Caco-2 (cell line): ENCODE results near the gene BUB1B. TPM values are rescaled to one million over a fixed set of nuclear protein-coding genes. Genes with fewer than 3 reads are reported as not detected.

Experiments used
- BruUV-seq: library from RNA; stranded (reverse); fragments of 400-500 nt; replicated peaks from 2 replicates; lab custom pipeline; 2021; lab: Mats Ljungman, UMichigan
- CTCF ChIA-PET: fragments of 300-600 bp; sonication (Branson Sonifier 250); formaldehyde crosslinking; loops from one replicate; lab custom pipeline; 2022; ENCODE audit warnings: antibody characterized with exemption; lab: Charles Lee
- POLR2A ChIA-PET: fragments of 300-600 bp; sonication (Branson Sonifier 250); formaldehyde crosslinking; loops from one replicate; lab custom pipeline; 2022; ENCODE audit warnings: antibody characterized with exemption; lab: Charles Lee
- DNase-seq, 2 experiments: peaks; one replicate each; pipeline versions ENCODE4 v3.0.0 to v3.0.0-alpha.2; 2020 to 2022
- H3K27me3 ChIP-seq: replicated peaks from 2 replicates; pipeline ENCODE4 v1.6.0; 2011; ENCODE audit warnings: low read length; ENCODE audit not compliant: control insufficient read depth, insufficient read depth
- H3K36me3 ChIP-seq: 2 replicates; pipeline ENCODE4 v1.5.1; 2011; ENCODE audit warnings: low read length; ENCODE audit not compliant: control insufficient read depth, insufficient read depth
- H3K4me1 ChIP-seq: fragments of 250-450 bp; sonication (Bioruptor Pico); 2 replicates; pipeline ENCODE4 v1.5.1; 2020; ENCODE audit warnings: mild to moderate bottlenecking
- H3K4me3 ChIP-seq: 2 replicates; pipeline ENCODE4 v1.5.1; 2011; ENCODE audit warnings: low read depth, mild to moderate bottlenecking, control low read depth, low read length
- H3K9me3 ChIP-seq: fragments of 250-450 bp; sonication (Bioruptor Pico); 2 replicates; pipeline ENCODE4 v1.5.1; 2020; ENCODE audit warnings: mild to moderate bottlenecking, moderate library complexity
- H3K27ac Mint-ChIP-seq: one replicate; pipeline ENCODE4 v1.8.0; 2022; ENCODE audit warnings: mixed read lengths; ENCODE audit not compliant: unreplicated experiment
- H3K27me3 Mint-ChIP-seq: one replicate; pipeline ENCODE4 v1.8.0; 2022; ENCODE audit warnings: mixed read lengths; ENCODE audit not compliant: insufficient read depth, unreplicated experiment
- H3K36me3 Mint-ChIP-seq: one replicate; pipeline ENCODE4 v1.8.0; 2022; ENCODE audit warnings: mild to moderate bottlenecking, mixed read lengths; ENCODE audit not compliant: insufficient read depth, unreplicated experiment
- H3K4me1 Mint-ChIP-seq: one replicate; pipeline ENCODE4 v1.8.0; 2022; ENCODE audit warnings: low read depth, mixed read lengths; ENCODE audit not compliant: unreplicated experiment
- H3K4me3 Mint-ChIP-seq: one replicate; pipeline ENCODE4 v1.8.0; 2022; ENCODE audit warnings: mild to moderate bottlenecking, moderate library complexity, mixed read lengths; ENCODE audit not compliant: unreplicated experiment
- H3K9me3 Mint-ChIP-seq: one replicate; pipeline ENCODE4 v1.8.0; 2022; ENCODE audit warnings: mixed read lengths; ENCODE audit not compliant: unreplicated experiment
- intact Hi-C: fragments of 100-400 bp; cut with micrococcal nuclease; formaldehyde crosslinking; loops from one replicate; pipeline ENCODE4 v1.10.0; 2022; ENCODE audit not compliant: unreplicated experiment
- total RNA-seq: library from RNA; stranded (reverse); gene quantifications from 2 replicates; pipeline ENCODE4 v1.2.3, GENCODE V29; 2022
- TF ChIP-seq, protein P1 (sequence below), 2 experiments: fragments of 200-600 bp in 1 of 2; IDR thresholded peaks; 1 replicate in 1 of 2; 2 replicates in 1 of 2; pipeline versions ENCODE4 v1.5.1 to v1.8.0; 2011 to 2022; ENCODE audit warnings: antibody characterized with exemption in 1 of 2, control low read depth in 1 of 2, inconsistent platforms in 1 of 2, low read depth in 1 of 2, low read length in 1 of 2, mild to moderate bottlenecking in 1 of 2, moderate library complexity in 1 of 2; ENCODE audit not compliant: insufficient read depth in 1 of 2, severe bottlenecking in 1 of 2, unreplicated experiment in 1 of 2

BUB1B gene
- total RNA-seq, 1 experiment from 2014 or later: 73.5 TPM

DNA sequence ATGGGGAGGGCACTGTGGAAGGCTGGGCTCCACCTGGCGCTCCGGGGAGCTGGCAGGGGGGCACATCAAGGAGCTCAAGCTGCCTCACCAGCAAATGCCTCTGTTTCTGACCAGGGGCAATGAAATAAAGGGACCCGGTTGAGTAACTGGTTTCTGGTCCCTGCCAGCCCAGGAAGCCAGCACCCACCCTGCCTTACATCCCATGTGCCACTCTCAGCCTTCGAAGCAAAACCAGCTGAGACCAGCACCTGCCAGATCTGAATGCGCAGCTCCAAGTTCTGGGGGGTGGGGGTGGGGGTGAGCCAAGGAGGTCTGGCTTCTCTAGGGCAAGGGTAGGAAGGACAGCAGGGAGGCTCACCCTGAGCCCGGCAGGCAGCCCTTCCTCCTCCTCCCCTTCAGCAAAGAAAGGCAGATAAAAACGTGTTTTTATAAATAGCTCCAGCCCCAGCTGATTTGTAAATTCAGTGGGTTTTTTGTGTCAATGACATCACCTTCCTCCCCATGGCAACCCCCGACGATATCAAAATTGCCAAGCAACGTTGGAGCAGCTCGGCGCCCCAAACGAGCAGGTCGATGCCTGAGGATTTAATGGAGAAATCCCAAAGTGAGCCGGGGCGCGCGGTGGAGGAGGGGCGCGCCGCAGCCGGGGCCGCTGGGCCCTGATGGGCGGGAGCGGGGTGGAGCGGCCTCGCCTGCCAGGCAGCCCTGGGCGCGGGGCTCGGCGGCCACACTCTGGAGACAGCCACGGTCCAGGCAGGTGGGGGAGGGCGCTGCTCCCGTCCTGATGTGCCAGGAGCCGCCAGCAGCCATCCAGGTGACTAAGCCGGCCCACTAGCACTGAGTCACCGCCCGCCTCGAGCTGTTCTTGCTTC, 77.9 kb downstream of the BUB1B start, which contains the start of gene PAK6:
PAK6 (plus strand) TSS at position 532 of the 872 bp plus-strand sequence. CDS start 25,723 bp downstream, outside the sequence.
- H3K4me1 ChIP-seq: peaks cover 7% of the 10 kb centered on the region
- no peaks in the 10 kb centered on the region for H3K27me3 ChIP-seq
- H3K27ac Mint-ChIP-seq: peak within 1 kb of the TSS; percentile 51
- peak within 1 kb of the TSS; percentile 58 for H3K4me3 Mint-ChIP-seq
- no peaks in the 10 kb centered on the region for H3K36me3 ChIP-seq
- no peaks in the 10 kb centered on the region for H3K4me1 Mint-ChIP-seq
- no TSS peak for BruUV-seq
- intact Hi-C loops: loop anchor here (2.0 kb wide), 1 partner anchor 14 kb away; no protein-coding TSS in a partner anchor
- H3K4me3 ChIP-seq: peak within 1 kb of the TSS; percentile 33
- TF ChIP-seq, protein P1, sequence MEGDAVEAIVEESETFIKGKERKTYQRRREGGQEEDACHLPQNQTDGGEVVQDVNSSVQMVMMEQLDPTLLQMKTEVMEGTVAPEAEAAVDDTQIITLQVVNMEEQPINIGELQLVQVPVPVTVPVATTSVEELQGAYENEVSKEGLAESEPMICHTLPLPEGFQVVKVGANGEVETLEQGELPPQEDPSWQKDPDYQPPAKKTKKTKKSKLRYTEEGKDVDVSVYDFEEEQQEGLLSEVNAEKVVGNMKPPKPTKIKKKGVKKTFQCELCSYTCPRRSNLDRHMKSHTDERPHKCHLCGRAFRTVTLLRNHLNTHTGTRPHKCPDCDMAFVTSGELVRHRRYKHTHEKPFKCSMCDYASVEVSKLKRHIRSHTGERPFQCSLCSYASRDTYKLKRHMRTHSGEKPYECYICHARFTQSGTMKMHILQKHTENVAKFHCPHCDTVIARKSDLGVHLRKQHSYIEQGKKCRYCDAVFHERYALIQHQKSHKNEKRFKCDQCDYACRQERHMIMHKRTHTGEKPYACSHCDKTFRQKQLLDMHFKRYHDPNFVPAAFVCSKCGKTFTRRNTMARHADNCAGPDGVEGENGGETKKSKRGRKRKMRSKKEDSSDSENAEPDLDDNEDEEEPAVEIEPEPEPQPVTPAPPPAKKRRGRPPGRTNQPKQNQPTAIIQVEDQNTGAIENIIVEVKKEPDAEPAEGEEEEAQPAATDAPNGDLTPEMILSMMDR (IDR thresholded peaks at IDR 0.05; ENCODE audit: insufficient read depth in 1 of 2, low read depth in 1 of 2, low read length in 1 of 2, severe bottlenecking in 1 of 2, unreplicated experiment in 1 of 2): no peak
- DNase-seq: peak; percentile 77 to 80
- H3K9me3 Mint-ChIP-seq: no peaks in the 10 kb centered on the region
- ChIA-PET CTCF (interaction anchor here (0.8 to 1.8 kb wide), 4 partner anchors 19 to 200 kb away, joined by 4 to 16 read pairs (median 6); no protein-coding TSS in a partner anchor), POLR2A (interaction anchor here (0.6 kb wide), 1 partner anchor 132 kb away, joined by 4 read pairs; no protein-coding TSS in a partner anchor)
- H3K36me3 Mint-ChIP-seq: peaks cover 4% of the 10 kb centered on the region
- H3K27me3 Mint-ChIP-seq: no peaks in the 10 kb centered on the region
- H3K9me3 ChIP-seq: no peaks in the 10 kb centered on the region

DNA sequence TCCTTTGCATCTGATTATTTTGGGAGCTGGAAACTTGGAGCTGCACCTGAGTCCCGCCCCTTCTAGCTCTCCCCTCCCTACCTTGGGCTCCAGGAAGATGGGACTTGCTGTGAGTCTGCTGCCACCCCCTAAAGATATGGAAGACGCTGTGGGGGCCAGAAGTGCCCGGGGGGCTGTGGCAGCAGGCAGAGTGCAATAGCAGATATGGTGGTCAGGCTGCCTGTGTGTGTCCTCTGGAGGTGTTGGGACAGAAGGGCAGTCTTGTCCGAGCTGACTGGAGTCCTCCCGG, 78.5 kb downstream of the BUB1B start:
- BruUV-seq: no TSS peak
- intact Hi-C loops: loop anchor here (2.0 kb wide), 1 partner anchor 13 kb away; no protein-coding TSS in a partner anchor
- TF ChIP-seq, protein P1 (IDR thresholded peaks at IDR 0.05; ENCODE audit: insufficient read depth in 1 of 2, low read depth in 1 of 2, low read length in 1 of 2, severe bottlenecking in 1 of 2, unreplicated experiment in 1 of 2): no peak
- Mint-ChIP-seq H3K9me3 (no peaks in the 10 kb centered on the region), H3K4me1 (no peaks in the 10 kb centered on the region), H3K4me3 (peak overlapping the region; percentile 58), H3K27ac (peak overlapping the region; percentile 51), H3K36me3 (no peaks in the 10 kb centered on the region), H3K27me3 (no peaks in the 10 kb centered on the region)
- Histone ChIP-seq H3K4me3 (peak overlapping the region; percentile 33), H3K27me3 (no peaks in the 10 kb centered on the region), H3K36me3 (no peaks in the 10 kb centered on the region), H3K9me3 (no peaks in the 10 kb centered on the region), H3K4me1 (peaks cover 7% of the 10 kb centered on the region)
- DNase-seq: no peak
- POLR2A ChIA-PET: no interaction called here
- CTCF ChIA-PET: interaction anchor here (1.3 to 1.8 kb wide), 2 partner anchors 22 to 35 kb away, joined by 6 to 16 read pairs; no protein-coding TSS in a partner anchor
